Neuronal stem cell (in vitro differentiated cells): ENCODE measurements around the gene NFKBIE.

ENCODE experiments used
- DNase-seq: peaks from one replicate; pipeline ENCODE4 v3.0.0-alpha.2; 2013; ENCODE audit warnings: low spot score
- H2AFZ ChIP-seq: one replicate; pipeline ENCODE4 v1.6.1; 2013; ENCODE audit warnings: mild to moderate bottlenecking, low read length, inconsistent platforms
- H2AK5ac ChIP-seq: 2 replicates; pipeline ENCODE4 v1.6.1; 2013; ENCODE audit warnings: low read depth, mild to moderate bottlenecking, inconsistent platforms, low read length, moderate library complexity, mixed read lengths
- H2BK120ac ChIP-seq: 2 replicates; pipeline ENCODE4 v1.6.1; 2013; ENCODE audit warnings: low read depth, mild to moderate bottlenecking, inconsistent platforms, low read length, moderate library complexity, mixed read lengths
- H2BK12ac ChIP-seq: one replicate; pipeline ENCODE4 v1.6.1; 2013; ENCODE audit warnings: low read length, inconsistent platforms
- H2BK15ac ChIP-seq: 2 replicates; pipeline ENCODE4 v1.6.1; 2013; ENCODE audit warnings: mild to moderate bottlenecking, low read length, inconsistent platforms, mixed read lengths
- H2BK5ac ChIP-seq: one replicate; pipeline ENCODE4 v1.6.1; 2013; ENCODE audit warnings: inconsistent platforms, mild to moderate bottlenecking, low read length, moderate library complexity
- H3K14ac ChIP-seq: one replicate; pipeline ENCODE4 v1.6.1; 2013; ENCODE audit warnings: low read length, inconsistent platforms
- H3K18ac ChIP-seq: 2 replicates; pipeline ENCODE4 v1.6.1; 2013; ENCODE audit warnings: low read length, inconsistent platforms
- H3K23ac ChIP-seq: 2 replicates; pipeline ENCODE4 v1.6.1; 2013; ENCODE audit warnings: low read depth, mild to moderate bottlenecking, mixed read lengths, low read length, inconsistent platforms; ENCODE audit not compliant: poor library complexity
- H3K27ac ChIP-seq: replicated peaks from 3 replicates; pipeline ENCODE4 v1.5.1; 2013; ENCODE audit warnings: low read length, inconsistent platforms
- H3K27me3 ChIP-seq, 3 experiments: 2 replicates each; pipeline ENCODE4 v1.6.1; 2013; ENCODE audit warnings: low read length in 3 of 3, mild to moderate bottlenecking in 2 of 3, inconsistent platforms in 1 of 3, low read depth in 1 of 3, mixed read lengths in 1 of 3, moderate library complexity in 1 of 3; ENCODE audit not compliant: control insufficient read depth in 3 of 3, insufficient read depth in 3 of 3
- H3K36me3 ChIP-seq, 2 donors: replicated peaks in 1 of 2; 2 replicates each; pipeline ENCODE4 v1.6.1; 2013; ENCODE audit warnings: low read length in 2 of 2; ENCODE audit not compliant: control insufficient read depth in 2 of 2, insufficient read depth in 2 of 2
- H3K4ac ChIP-seq: 2 replicates; pipeline ENCODE4 v1.6.1; 2013; ENCODE audit warnings: inconsistent platforms, mild to moderate bottlenecking, low read length, moderate library complexity
- H3K4me1 ChIP-seq, 2 donors: 1 replicate in 1 of 2; 2 replicates in 1 of 2; pipeline ENCODE4 v1.6.1; 2013; ENCODE audit warnings: low read length in 2 of 2, low read depth in 1 of 2; ENCODE audit not compliant: control insufficient read depth in 2 of 2, insufficient read depth in 1 of 2
- H3K4me2 ChIP-seq: one replicate; pipeline ENCODE4 v1.6.1; 2013; ENCODE audit warnings: mild to moderate bottlenecking, low read length, inconsistent platforms; ENCODE audit not compliant: insufficient read depth, poor library complexity, severe bottlenecking
- H3K4me3 ChIP-seq, 2 donors: 2 replicates each; pipeline ENCODE4 v1.5.1; 2013; ENCODE audit warnings: low read length in 2 of 2, mild to moderate bottlenecking in 2 of 2, inconsistent platforms in 1 of 2, moderate library complexity in 1 of 2
- H3K79me1 ChIP-seq: one replicate; pipeline ENCODE4 v1.6.1; 2013; ENCODE audit warnings: low read depth, mild to moderate bottlenecking, inconsistent platforms, low read length, moderate library complexity
- H3K9ac ChIP-seq: one replicate; pipeline ENCODE4 v1.6.1; 2013; ENCODE audit warnings: mild to moderate bottlenecking, low read depth, low read length, inconsistent platforms; ENCODE audit not compliant: poor library complexity
- H3K9me3 ChIP-seq, 2 donors: replicated peaks in 1 of 2; 2 replicates each; pipeline versions ENCODE3 to v1.6.1; 2013; ENCODE audit warnings: low read length in 2 of 2, mild to moderate bottlenecking in 2 of 2, inconsistent platforms in 1 of 2, low read depth in 1 of 2, mixed read lengths in 1 of 2, moderate library complexity in 1 of 2; ENCODE audit not compliant: control insufficient read depth in 2 of 2, insufficient read depth in 1 of 2
- H4K8ac ChIP-seq: one replicate; pipeline ENCODE4 v1.6.1; 2013; ENCODE audit warnings: low read depth, mild to moderate bottlenecking, inconsistent platforms, low read length, moderate library complexity
- H4K91ac ChIP-seq: one replicate; pipeline ENCODE4 v1.6.1; 2013; ENCODE audit warnings: low read length, low read depth, mild to moderate bottlenecking, inconsistent platforms; ENCODE audit not compliant: poor library complexity
- WGBS, 2 donors: extraction: QIAGEN DNeasy Blood & Tissue Kit; methylation state at CpG; one replicate each; pipeline ENCODE4 v1.1.7; 2013; ENCODE audit warnings: missing lambda C conversion rate in 2 of 2, mixed read lengths in 1 of 2; ENCODE audit not compliant: insufficient read length in 2 of 2, insufficient replicate concordance in 1 of 2; ENCODE audit errors: extremely low coverage in 2 of 2; 5-methylcytosine and 5-hydroxymethylcytosine counted together

NFKBIE gene

GRCh38 chr6:44256775-44257024 is 8.7 kb downstream of the NFKBIE start:
- H3K9ac ChIP-seq: peak overlapping the region; percentile 91
- peak overlapping the region; percentile 55 for H2BK15ac ChIP-seq
- peak; percentile 76 for DNase-seq
- H3K4me1 ChIP-seq: peaks cover 12 to 14% of the 10 kb centered on the region in 2 donors
- H3K23ac ChIP-seq: peak overlapping the region; percentile 92
- H2AK5ac ChIP-seq: peak overlapping the region; percentile 77
- H3K4me2 ChIP-seq: peak overlapping the region; percentile 98
- no peak overlapping the region for H2BK12ac ChIP-seq
- WGBS, 2 donors: no CpG with 5 or more reads among the region's 12 CpGs
- H2BK5ac ChIP-seq: peak overlapping the region; percentile 91
- H3K14ac ChIP-seq: no peak overlapping the region
- no peaks in the 10 kb centered on the region for H3K79me1 ChIP-seq
- H3K18ac ChIP-seq: peak overlapping the region; percentile 88
- peak overlapping the region; percentile 67 to 95 for H3K4me3 ChIP-seq
- no peaks in the 10 kb centered on the region for H3K27me3 ChIP-seq
- H4K8ac ChIP-seq: no peak overlapping the region
- no peak overlapping the region for H3K4ac ChIP-seq
- peak overlapping the region; percentile 91 for H2AFZ ChIP-seq
- H3K27ac ChIP-seq: peak overlapping the region; percentile 90
- H2BK120ac ChIP-seq: no peak overlapping the region
- H3K9me3 ChIP-seq: no peaks in the 10 kb centered on the region
- H4K91ac ChIP-seq: no peak overlapping the region
- peaks cover 47 to 80% of the 10 kb centered on the region in 2 donors for H3K36me3 ChIP-seq

GRCh38 chr6:44255871-44256774 is 9.2 kb downstream of the NFKBIE start:
- Histone ChIP-seq H4K8ac (no peak overlapping the region), H3K4ac (no peak overlapping the region), H3K14ac (no peak overlapping the region), H2BK15ac (peak overlapping the region; percentile 55), H3K4me1 (peaks cover 12 to 14% of the 10 kb centered on the region in 2 donors), H3K27ac (peak overlapping the region; percentile 90), H2AFZ (peak overlapping the region; percentile 91), H2BK120ac (no peak overlapping the region), H3K36me3 (peaks cover 47 to 80% of the 10 kb centered on the region in 2 donors), H3K27me3 (no peaks in the 10 kb centered on the region), H2AK5ac (peak overlapping the region; percentile 77), H3K18ac (peak overlapping the region; percentile 88), H3K4me3 (peak overlapping the region; percentile 67 to 95), H3K9ac (peak overlapping the region; percentile 91), H2BK5ac (peak overlapping the region; percentile 91), H3K9me3 (no peaks in the 10 kb centered on the region), H3K79me1 (no peaks in the 10 kb centered on the region), H3K4me2 (peak overlapping the region; percentile 98), H4K91ac (peak overlapping the region; percentile 14), H3K23ac (peak overlapping the region; percentile 92), H2BK12ac (no peak overlapping the region)
- no CpG with 5 or more reads among the region's 15 CpGs for WGBS, 2 donors
- no peak for DNase-seq

GRCh38 chr6:44255105-44255808 is 10.1 kb downstream of the NFKBIE start:
- no peak overlapping the region for H3K4ac ChIP-seq
- no peaks in the 10 kb centered on the region for H3K27me3 ChIP-seq
- no peak for DNase-seq
- no CpG with 5 or more reads among the region's 16 CpGs for WGBS, 2 donors
- H3K79me1 ChIP-seq: no peaks in the 10 kb centered on the region
- H3K27ac ChIP-seq: no peak overlapping the region
- H2AFZ ChIP-seq: no peak overlapping the region
- no peak overlapping the region for H2BK15ac ChIP-seq
- H2BK12ac ChIP-seq: no peak overlapping the region
- no peak overlapping the region for H4K91ac ChIP-seq
- H4K8ac ChIP-seq: peak overlapping the region; percentile 83
- no peak overlapping the region for H3K23ac ChIP-seq
- H2BK5ac ChIP-seq: no peak overlapping the region
- H3K4me3 ChIP-seq: peak overlapping the region in 1 of 2 donors; percentile 67
- peaks cover 12 to 14% of the 10 kb centered on the region in 2 donors for H3K4me1 ChIP-seq
- H3K14ac ChIP-seq: no peak overlapping the region
- H3K9ac ChIP-seq: no peak overlapping the region
- H2BK120ac ChIP-seq: no peak overlapping the region
- H3K4me2 ChIP-seq: no peak overlapping the region
- H2AK5ac ChIP-seq: no peak overlapping the region
- no peaks in the 10 kb centered on the region for H3K9me3 ChIP-seq
- peaks cover 54 to 81% of the 10 kb centered on the region in 2 donors for H3K36me3 ChIP-seq
- H3K18ac ChIP-seq: no peak overlapping the region
